CD1c-positive myeloid dendritic cell (primary cell): Measurements from ENCODE around the gene CHRM5.
"Not testable (repeated sequence)": the region's sequence is repeated elsewhere in the genome, so short reads cannot be mapped to it uniquely, and the experiment has no call there.

Experiments used
- DNase-seq: peaks from one replicate; pipeline ENCODE4 v3.0.0-alpha.2; 2016; ENCODE audit errors: extremely low spot score

The CHRM5 gene

DNA sequence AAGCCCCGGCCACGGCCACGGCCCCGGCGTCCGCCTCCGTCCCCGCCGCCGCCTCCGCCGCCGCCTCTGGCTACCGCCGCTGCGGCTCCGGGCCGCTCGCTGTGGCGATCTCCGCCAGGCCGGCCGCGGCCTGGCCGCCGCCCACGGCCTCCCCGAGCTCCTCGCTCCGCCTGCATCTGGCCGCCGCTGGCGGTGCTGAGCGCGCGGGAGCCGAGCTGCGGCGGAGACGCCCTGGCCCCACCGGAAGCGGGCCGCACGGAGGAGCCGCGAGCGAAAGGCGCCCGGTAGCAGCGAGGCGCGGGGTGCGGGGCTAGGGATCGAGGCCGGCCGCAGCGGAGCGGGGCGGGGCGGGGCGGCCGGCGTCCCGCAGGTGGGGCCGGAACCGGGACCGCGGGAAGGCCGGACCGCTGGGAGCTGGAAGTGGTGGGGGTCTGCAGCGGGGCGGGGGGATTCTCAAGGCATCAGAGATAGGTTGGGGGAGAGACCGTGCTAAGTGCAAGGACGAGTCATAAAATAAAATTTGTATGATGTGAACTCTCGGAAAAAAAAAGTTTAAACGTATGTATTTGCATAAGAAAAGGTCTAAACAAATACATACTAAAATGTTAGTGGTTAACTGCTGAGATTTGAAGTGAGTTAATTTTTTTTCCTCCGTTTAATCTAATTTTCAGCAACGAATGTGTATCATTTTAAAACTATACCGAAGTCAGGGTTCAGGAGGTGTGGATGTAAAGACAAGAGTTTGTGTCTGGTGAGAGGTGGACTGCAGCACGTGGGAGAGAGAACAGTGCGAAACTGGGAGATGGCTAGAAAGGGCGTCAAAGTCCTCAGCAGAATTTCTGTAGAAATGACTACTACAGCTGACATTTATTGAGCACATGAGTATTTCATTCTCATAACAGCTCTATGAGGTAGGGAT, 70.8 kb downstream of the CHRM5 start, which contains the start of gene AVEN:
Gene AVEN, minus strand, starts transcription at position 334 of the 919 bp plus-strand sequence. Its CDS starts 158 bp downstream, at position 176.
- DNase-seq = peak; percentile 79

DNA sequence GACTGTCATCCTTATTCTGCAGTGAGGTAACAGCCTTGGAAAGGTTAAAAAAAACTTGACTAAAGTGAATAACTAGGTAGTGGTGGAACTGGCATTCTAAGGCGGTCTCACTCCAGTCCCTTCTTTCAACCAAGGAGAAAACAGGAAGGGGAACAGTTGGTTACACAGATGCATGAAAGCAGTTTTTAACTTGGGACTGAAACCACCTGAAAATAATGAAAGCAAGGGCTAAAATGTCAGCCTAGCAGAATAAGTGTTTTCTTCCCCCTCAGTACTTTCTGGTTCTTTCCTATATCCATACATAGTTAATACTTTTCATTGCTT, 71.5 kb downstream of the CHRM5 start:
- DNase-seq = peak; percentile 48

DNA sequence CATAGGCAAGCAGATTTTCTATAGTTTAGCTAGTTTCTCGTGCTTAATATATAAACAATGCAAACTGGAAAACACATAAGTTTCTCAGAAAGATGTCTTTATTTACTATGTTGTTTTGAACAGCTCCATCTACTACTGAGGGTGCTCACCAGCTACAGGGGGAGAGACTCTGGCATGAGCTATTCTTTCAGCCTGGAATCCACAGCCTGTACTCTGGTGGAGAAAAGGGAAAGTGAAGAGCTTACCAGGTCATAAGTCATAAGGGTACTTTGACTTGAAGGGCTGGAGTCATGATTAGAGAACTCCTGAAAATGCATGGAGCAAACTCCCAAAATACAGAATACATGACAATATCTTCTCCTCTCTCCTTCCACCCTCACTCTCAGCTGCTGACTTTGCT, 75.1 kb downstream of the CHRM5 start:
- no peak for DNase-seq

DNA sequence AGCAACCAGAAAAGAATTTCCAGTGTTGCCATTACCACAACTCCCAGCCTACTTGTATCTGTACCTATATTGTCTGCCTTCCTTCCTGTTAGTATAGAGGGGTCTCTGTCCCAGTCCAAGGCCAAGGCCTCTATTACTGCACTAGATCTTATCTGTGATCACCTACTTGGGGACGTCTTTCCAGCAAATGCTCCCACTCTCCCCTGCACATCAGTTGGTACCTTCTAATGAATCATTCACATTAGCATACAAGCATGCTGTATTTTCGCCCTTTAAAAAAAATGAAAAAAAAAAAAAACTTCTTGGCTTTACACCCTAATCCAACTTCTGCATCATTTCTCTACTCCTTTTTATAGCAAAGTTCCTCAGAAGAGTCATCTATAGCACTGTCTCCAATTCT, 75.5 kb downstream of the CHRM5 start:
- no peak for DNase-seq

DNA sequence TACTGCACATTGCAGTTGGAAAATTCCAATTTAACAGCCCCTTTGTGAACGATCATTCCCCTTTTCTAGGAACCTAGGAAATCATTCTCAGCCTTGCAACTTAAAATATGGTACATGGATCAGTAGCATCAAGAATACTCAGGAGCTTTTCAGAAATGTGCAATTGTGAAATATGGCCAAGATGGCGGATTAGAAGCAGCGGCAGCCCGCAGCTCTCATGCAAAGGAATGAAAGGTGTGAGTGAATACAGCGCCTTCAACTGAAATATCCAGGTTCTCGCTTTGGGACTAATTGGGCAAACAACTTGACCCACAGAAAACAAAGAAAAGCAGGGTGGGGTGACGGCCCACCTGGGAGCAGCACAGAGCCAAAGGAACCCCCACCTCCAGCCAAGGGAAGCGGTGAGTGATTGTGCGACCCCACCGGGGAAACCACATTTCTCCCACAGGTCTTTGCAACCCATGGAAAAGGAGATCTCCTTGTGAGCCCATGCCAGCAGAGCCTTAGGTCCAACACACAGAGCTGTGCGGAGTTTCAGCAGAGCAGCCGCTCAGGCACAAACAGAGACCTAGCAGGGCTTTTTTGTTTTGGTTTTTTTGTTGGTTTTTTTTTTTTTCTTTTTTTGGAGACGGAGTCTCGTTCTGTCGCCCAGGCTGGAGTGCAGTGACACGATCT, 78.3 kb downstream of the CHRM5 start:
- no peak for DNase-seq

DNA sequence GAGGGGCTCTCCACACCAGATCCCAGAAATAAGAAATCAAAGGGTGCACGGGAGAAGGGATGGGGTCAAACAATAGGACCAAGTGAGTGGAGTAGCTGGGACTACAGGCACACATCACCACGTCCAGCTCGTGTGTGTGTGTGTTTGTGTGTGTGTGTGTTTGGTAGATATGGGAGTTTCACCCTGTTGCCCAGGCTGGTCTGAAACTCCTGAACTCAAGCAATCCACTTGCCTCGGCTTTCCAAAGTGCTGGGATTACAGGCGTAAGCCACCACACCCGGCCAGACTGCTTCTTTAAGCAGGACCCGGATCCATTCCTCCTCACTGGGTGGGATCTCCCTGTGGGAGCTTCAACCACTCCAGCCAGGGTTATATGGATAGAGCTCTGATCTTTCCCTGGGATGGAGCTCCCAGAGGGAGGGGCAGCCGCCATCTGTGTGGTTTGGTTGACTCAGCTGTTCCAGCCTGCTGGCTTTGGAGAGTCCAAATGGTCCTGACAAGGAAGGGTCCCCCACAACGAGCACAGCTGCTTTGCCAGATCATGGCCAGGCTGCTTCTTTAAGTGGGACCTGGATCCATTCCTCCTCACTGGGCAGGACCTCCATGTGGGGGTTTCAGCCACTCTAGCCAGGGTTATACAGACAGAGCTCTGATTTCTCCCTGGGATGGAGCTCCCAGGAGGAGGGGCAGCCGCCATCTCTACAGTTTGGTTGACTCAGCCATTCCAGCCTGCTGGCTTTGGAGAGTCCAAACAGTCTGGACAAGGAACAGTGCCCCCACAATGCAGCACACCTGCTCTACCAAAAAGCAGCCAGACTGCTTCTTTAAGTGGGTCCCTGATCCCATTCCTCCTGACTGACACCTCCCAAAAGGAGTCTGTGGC, 79.8 kb downstream of the CHRM5 start:
- DNase-seq = no peak

DNA sequence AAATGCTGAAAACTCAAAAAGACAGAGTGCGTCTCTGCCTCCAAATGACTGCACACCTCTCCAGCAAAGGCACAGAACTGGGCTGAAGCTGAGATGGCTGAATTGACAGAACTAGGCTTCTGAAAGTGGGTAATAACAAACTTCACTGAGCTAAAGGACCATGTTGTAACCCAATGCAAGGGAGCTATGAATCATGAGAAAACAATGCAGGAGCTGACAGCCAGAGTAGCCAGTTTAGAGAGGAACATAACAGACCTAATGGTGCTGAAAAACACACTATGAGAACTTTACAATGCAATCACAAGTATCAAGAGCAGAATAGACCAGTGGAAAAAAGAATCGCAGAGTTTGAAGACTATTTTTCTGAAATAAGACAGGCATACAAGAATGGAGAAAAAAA, 80.8 kb downstream of the CHRM5 start:
- no peak for DNase-seq

DNA sequence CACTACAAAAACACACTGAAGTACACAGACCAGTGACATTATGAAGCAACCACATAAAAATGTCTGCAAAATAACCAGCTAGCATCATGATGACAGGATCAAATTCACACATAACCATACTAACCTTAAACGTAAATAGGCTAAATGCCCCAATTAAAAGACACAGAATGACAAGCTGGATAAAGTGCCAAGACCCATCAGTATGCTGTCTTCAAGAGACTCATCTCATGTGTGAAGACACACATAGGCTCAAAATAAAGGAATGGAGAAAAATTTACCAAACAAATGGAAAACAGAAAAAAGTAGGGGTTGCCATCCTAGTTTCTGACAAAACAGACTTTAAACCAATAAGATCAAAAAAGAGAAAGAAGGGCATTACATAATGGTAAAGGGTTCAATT, 82.1 kb downstream of the CHRM5 start:
- not testable (repeated sequence) for DNase-seq

DNA sequence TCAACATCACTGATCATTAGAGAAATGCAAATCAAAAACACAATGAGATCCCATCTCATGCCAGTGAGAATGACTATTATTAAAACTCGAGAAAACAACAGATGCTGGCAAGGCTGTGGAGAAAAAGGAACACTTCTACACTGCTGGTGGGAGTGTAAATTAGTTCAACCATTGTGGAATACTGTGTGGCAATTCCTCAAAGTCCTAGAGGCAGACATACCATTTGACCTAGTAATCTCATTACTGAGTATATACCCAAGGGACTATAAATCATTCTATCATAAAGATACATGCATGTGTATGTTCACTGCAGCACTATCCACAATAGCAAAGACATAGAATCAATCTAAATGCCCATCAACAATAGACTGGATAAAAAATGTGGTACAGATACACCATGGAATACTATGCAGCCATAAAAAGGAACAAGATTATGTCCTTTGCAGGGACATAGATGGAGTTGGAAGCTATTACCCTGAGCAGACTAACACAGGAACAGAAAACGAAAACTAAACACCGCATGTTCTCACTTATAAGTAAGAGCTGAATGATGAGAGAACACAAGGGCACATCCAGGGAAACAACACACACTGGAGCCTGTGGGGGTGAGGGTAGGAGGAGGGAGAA, 85.9 kb downstream of the CHRM5 start:
- DNase-seq = no peak

DNA sequence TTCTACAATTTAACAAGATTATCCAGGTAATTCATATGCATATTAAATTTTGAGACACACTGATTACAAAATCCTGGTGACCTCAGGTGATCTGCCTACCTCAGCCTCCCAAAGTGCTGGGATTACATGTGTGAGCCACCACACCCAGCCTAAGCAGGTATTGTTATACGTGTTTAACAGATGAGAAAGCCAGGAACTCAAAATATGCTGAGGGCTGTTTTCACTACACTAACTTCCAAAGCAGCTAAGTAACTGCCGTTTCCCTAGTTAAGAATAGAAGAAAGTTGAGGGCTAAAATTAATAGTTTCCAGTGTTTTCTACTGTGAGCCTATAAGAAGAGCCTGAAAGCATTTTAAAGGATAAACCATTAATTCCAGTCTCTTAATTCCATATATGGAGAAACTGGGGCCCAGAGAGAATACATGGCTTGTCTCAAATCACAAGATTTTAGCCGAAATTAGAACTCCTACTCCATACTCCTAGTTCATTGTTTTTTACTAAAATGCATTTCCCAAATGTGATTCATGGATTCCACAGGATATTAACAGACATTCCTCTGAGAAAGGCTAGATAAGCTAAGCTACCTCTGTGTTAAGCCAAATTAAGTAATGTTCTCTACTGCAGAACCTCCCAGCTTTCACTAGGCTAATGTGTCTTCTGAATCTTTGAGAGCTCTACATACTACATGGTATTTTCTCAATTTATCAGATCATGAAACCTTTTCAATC, 87.7 kb downstream of the CHRM5 start:
- no peak for DNase-seq

DNA sequence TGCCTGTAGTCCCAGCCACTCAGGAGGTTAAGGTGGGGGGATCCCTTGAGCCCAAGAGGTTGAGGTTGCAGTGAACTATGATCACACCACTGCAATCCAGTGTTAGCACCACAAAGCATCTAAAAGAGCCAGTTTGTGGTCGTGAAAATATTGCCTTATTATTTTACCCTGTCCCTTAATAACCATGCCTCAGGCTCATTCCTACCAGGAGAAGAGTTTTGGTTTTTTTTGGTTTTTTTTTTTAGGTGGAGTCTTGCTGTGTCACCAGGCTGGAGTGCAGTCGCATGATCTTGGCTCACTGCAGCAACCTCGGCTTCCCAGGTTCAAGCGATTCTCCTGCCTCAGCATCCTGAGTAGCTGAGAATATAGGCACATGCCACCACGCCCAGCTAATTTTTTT, 88.6 kb downstream of the CHRM5 start:
- no peak for DNase-seq

DNA sequence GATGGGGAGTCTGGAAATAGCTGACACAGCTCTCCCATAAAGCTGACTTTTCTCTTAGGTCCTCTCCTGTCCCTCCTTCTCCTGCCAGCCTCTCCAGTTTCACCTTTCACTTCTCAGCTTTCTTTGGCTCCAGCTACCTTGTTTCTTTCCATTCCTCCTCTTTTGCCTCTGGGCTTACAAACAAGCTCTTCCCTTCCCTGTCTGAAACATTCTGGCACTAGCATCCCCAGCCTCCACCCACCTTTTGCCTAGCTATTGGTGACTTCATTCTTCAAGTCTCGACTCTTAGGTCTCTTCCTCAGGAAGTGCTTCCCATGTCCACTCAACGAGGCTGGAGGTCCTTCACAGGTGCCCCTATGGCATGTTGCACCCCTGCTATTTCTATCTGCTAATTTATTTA, 91.2 kb downstream of the CHRM5 start:
- no peak for DNase-seq

DNA sequence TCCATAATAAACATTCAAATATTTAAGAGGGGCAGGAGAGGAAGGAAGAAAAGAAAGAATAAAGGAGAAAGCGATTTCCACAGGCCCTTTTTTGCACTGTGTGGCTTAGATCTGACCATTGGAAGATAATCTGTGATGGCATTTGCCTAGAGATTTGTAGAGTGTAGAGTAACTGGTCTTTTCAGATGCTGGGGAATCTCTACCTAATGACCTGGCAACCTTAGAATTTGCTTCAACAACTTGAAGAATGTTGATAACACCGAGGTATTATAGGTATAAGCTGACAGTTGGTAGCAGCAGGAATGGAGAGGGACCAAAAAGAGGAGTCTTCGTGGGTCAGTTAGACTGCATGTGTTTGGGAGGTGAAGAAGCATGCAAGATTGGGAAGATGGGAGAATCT, 91.6 kb downstream of the CHRM5 start:
- no peak for DNase-seq

DNA sequence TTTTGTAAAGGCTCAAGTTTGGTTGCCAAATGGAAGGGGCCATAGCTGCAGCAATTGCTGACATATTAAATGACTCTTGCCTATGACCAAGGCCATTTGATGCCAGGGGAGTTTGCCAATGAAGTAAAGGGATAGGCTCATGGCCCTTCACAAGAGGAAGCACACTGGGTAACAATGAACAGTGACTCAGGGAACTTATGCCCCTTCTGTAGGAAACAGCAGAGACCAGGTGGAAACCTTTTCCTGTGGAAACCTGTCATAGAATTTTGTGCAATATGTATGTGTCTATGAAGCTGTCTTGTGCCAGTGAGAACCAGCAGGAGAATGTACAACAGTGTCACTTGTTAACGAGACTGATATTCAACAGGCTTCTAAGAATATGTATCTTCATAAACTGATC, 96.1 kb downstream of the CHRM5 start:
- DNase-seq = no peak

DNA sequence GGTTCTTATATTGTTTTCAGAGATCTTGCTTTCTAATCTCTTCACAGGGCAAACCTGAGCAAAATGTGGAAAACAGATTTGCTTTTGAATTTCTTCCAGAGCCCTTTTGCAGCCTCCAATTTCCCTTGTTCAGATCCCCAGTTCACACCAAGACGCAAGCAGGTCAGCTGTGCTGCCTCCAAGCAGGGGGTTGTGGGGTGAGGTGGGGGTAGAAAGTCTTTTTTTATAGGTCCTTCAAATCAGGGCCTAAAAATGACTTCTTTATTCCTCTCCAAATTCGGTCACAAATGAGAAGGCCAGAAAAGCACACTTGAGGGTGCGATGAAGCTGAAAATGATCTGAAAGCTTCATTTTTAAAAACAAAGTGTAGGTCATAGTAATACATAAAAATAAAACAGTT, 97.0 kb downstream of the CHRM5 start:
- no peak for DNase-seq

DNA sequence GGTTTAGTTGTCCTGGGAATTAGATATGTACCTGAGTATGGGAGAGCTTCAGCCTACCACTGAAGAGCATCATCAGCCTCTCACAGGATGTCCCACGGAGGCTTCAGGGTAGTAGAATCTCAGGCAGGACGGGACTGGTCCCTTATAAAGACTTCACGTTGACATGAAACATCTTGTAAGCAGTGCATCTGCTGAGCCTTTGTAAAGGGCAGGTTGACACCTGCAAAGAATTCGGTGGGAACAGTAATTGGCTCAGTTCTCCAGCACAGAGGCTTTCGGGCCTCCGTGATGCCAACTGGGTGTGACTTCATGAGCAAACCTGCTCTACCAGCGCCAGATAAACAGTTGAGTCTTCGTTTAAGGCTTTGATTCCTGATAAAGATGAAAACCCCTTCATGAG, 97.6 kb downstream of the CHRM5 start:
- DNase-seq = no peak

DNA sequence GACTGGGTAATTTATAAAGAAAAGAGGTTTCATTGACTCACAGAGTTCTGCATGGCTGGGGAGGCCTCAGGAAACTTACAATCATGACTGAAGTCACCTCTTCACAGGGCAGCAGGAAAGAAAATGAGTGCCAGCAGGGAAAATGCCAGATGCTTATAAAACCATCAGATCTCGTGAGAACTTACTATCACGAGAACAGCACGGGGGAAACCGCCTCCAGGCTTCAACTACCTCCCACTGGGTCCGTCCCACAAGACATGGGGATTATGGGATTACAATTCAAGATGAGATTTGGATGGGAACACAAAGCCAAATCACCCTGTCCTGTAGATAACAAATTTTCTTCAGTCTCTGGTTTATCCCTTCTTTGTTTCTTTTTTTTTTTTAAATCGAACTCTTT, 101.7 kb downstream of the CHRM5 start:
- no peak for DNase-seq

DNA sequence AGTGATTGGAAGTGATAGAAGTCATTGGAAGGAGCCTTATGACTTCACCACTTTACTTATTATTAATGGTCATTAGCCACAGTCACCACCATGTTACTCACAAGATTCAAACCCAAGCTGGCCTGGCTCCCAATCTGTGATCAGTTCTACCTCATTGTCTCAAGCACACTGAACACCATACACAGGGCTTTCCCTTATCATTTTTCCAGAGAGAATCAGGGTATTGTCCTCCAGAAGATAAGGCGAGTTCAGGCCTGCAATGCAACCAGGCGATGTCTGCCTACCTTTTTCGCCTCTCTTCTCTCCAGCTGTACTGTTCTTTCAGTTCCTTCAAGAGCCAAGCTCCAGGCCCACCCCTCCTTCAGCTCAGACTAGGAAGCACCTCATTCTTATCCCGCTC, 108.5 kb downstream of the CHRM5 start:
- no peak for DNase-seq

DNA sequence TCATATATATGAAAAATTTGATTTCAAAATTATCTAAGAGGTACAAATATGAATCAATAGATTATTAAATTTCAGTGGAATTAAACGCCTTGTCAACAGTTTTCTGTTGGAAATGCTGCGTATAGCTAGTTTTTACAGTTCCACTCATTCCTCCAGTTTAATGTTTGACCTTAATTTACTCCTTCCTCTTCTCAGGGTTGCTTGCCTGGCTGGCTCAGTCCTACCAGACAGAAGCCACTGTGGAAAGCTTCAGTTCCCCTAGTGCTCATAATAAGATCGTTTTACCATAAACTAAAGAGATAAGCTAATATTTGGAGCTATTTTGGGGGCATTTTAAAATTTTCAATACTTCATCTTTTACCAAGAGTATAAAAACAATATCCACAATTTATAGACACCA, 110.6 kb downstream of the CHRM5 start:
- DNase-seq = no peak

DNA sequence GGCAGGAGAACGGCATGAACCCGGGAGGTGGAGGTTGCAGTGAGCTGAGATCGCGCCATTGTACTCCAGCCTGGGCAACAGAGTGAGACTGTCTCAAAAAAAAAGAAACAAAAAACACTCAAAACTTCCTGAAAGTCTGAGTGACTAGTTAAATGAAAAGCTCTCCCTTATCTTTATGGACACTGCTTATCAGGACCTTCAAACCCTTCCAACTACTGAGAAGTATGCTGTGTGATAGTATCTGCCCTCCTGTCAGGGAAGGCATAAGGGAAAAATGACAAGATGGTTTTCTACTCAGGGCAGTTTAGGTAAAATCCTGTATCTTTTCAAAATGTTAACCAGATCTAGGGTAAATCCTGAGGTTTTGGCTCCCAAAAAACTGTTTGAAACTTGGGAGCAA, 111.6 kb downstream of the CHRM5 start:
- DNase-seq = no peak

DNA sequence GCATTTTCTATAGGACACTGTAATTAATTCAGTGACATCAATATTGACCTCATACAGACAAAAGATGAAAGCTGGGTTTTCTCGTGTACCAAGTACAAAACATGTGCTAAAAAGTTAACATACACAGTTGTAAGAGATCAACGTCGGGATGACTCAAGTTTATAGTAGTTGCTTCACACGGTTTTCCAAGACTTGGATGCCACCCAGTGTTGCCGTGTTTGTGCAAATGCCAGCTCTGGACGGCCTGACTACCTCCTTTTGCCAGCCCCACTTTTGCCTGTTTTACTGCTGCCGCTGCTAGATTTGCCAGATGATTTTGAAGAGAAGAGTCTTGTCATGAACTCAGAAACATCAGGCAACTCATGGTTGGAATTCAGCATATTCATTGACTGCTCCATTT, 115.8 kb downstream of the CHRM5 start:
- DNase-seq = no peak
